ENCODE results near the gene GPR39. TPM values are rescaled to one million over a fixed set of nuclear protein-coding genes. Genes with fewer than 3 reads are reported as not detected.

The GPR39 gene
- total RNA-seq, 2 donors from 2014 or later, result not detected

DNA sequence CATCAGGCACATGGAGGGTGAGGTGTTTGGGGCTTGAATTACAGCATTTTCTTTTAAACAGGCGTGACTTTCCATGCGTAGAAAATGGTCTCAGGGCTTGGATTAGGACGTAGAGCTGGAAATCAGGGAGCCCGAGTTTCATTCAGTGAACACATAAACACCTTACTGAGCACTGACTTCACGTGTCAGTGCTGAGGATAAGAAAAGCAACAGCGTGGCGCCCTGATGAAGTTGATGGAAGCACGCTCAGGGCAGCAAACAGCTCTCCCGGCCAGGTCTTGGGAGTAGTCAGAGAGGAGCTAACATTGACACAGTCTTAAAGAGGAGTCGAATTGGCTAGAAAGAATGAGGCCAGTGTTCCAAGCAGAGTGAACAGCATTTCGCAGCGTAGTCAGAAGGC lies 142.7 kb downstream of the GPR39 start:
- peaks cover 6% of the 10 kb centered on the region for H3K9me3 Mint-ChIP-seq
- no peaks in the 10 kb centered on the region for H3K4me1 Mint-ChIP-seq (ENCODE audit: low read depth in 2 of 2)
- H3K27ac Mint-ChIP-seq, result no peak overlapping the region
- H3K36me3 Mint-ChIP-seq, result no peaks in the 10 kb centered on the region
- H3K27me3 Mint-ChIP-seq, result no peaks in the 10 kb centered on the region
- no peak for ATAC-seq
- no peak overlapping the region for H3K4me3 Mint-ChIP-seq
- no peak for DNase-seq (ENCODE audit: low spot score)

GRCh38 chr2:132559921-132560320 lies 143.3 kb downstream of the GPR39 start:
- H3K36me3 Mint-ChIP-seq, result no peaks in the 10 kb centered on the region
- H3K27me3 Mint-ChIP-seq, result no peaks in the 10 kb centered on the region
- H3K9me3 Mint-ChIP-seq, result peaks cover 6% of the 10 kb centered on the region
- no peak overlapping the region for H3K27ac Mint-ChIP-seq
- no peak for DNase-seq (ENCODE audit: low spot score)
- no peak for ATAC-seq
- H3K4me1 Mint-ChIP-seq (ENCODE audit: low read depth in 2 of 2), result no peaks in the 10 kb centered on the region
- no peak overlapping the region for H3K4me3 Mint-ChIP-seq

- no peak overlapping the region for H3K4me3 Mint-ChIP-seq
- no peak for DNase-seq (ENCODE audit: low spot score)
- ATAC-seq, result no peak
- H3K4me1 Mint-ChIP-seq (ENCODE audit: low read depth in 2 of 2), result no peaks in the 10 kb centered on the region
- H3K27ac Mint-ChIP-seq, result no peak overlapping the region
- H3K9me3 Mint-ChIP-seq, result peaks cover 6% of the 10 kb centered on the region
- H3K27me3 Mint-ChIP-seq, result no peaks in the 10 kb centered on the region
- H3K36me3 Mint-ChIP-seq, result no peaks in the 10 kb centered on the region
These were observed 144.0 kb downstream of the GPR39 start for GRCh38 chr2:132560562-132560961.

DNA sequence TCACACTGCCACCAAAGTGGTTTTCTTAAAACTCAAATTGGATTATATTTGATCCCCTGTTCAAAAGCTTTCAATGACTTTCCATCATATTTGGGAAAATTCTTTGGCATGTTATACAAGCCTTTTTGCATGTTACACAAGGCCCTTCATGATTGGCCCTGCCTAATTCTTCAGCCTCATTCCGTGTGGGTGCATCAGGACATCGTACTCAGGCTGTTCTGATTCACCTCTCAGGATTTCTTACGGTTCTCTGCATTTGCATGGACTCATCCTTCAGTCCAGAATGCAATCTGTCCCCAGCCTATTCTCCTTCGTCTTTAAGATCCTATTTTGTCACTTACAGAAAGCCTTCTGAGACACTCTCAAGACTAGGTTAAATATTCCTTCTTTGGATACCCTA lies 145.6 kb downstream of the GPR39 start:
- no peak for DNase-seq (ENCODE audit: low spot score)
- no peak for ATAC-seq
- Mint-ChIP-seq H3K9me3 (peaks cover 6% of the 10 kb centered on the region), H3K4me1 (ENCODE audit: low read depth in 2 of 2) (no peaks in the 10 kb centered on the region), H3K36me3 (no peaks in the 10 kb centered on the region), H3K4me3 (no peak overlapping the region), H3K27ac (no peak overlapping the region), H3K27me3 (no peaks in the 10 kb centered on the region)

GRCh38 chr2:132564065-132564464 lies 147.5 kb downstream of the GPR39 start:
- no peaks in the 10 kb centered on the region for H3K4me1 Mint-ChIP-seq (ENCODE audit: low read depth in 2 of 2)
- DNase-seq (ENCODE audit: low spot score) (no peak), ATAC-seq (no peak)
- peaks cover 6% of the 10 kb centered on the region for H3K9me3 Mint-ChIP-seq
- no peak overlapping the region for H3K4me3 Mint-ChIP-seq
- no peaks in the 10 kb centered on the region for H3K27me3 Mint-ChIP-seq
- H3K36me3 Mint-ChIP-seq, result no peaks in the 10 kb centered on the region
- no peak overlapping the region for H3K27ac Mint-ChIP-seq

DNA sequence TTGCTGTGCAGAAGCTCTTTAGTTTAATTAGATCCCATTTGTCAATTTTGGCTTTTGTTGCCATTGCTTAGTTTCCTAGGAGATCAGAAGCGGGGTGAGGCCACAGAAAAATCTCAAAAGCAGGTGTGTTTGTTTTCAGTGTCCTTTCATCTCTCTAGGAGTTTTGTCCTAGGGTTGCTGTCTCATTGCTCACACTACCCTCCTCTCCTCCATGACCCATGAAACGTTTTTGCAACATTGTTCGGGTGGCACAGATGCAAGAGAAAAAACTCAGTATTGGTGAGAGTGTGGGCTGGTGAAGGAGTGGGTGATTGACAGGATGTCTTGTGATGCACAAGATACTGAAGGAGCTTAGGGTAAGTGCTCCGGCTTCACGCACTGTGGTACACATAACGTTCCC lies 149.8 kb downstream of the GPR39 start:
- H3K27ac Mint-ChIP-seq, result no peak overlapping the region
- H3K4me3 Mint-ChIP-seq, result no peak overlapping the region
- H3K9me3 Mint-ChIP-seq, result peaks cover 4% of the 10 kb centered on the region
- no peaks in the 10 kb centered on the region for H3K36me3 Mint-ChIP-seq
- no peak for DNase-seq (ENCODE audit: low spot score)
- no peak for ATAC-seq
- H3K4me1 Mint-ChIP-seq (ENCODE audit: low read depth in 2 of 2), result no peaks in the 10 kb centered on the region
- H3K27me3 Mint-ChIP-seq, result no peaks in the 10 kb centered on the region

DNA sequence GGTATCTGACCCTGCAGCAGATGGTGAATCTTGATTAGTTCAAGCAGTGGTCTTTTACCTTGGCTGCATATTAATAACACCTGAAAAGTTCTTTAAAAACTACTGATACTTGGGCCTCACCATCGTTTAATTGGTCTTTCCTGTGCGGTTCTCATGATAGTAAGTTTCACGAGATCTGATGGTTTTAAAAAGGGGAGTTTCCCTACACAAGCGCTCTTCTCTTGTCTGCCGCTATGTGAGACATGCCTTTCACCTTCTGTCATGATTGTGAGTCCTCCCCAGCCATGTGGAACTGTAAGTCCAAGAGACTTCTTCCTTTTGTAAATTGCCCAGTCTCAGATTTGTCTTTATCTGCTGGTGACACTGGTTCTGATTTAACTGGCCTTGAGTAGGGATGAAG lies 151.1 kb downstream of the GPR39 start:
- no peaks in the 10 kb centered on the region for H3K36me3 Mint-ChIP-seq
- peaks cover 4% of the 10 kb centered on the region for H3K9me3 Mint-ChIP-seq
- H3K4me1 Mint-ChIP-seq (ENCODE audit: low read depth in 2 of 2), result no peaks in the 10 kb centered on the region
- no peak overlapping the region for H3K4me3 Mint-ChIP-seq
- H3K27ac Mint-ChIP-seq, result no peak overlapping the region
- H3K27me3 Mint-ChIP-seq, result no peaks in the 10 kb centered on the region
- DNase-seq (ENCODE audit: low spot score) (no peak), ATAC-seq (no peak)

DNA sequence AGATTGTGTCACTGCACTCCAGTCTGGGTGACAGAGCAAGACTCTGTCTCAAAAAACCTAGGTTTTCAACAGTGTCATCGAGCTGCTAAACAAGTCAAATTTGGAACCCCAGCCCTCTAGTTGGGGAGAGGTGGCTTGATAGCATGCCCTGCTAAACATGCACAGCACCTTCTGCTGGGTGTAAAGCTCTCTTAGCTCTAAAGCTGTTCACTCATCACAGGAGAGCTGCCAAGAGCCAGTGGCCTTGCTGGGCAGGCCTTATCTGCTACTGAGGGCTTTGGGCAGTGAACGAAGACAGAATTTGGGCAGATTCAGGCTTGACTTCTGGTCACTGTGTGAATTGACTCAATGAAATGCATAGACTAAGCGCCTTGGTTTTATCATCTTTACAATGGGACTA lies 152.1 kb downstream of the GPR39 start:
- Mint-ChIP-seq H3K9me3 (peaks cover 4% of the 10 kb centered on the region), H3K4me3 (no peak overlapping the region), H3K4me1 (ENCODE audit: low read depth in 2 of 2) (no peaks in the 10 kb centered on the region), H3K27ac (no peak overlapping the region), H3K36me3 (no peaks in the 10 kb centered on the region), H3K27me3 (no peaks in the 10 kb centered on the region)
- DNase-seq (ENCODE audit: low spot score) (no peak), ATAC-seq (no peak)

DNA sequence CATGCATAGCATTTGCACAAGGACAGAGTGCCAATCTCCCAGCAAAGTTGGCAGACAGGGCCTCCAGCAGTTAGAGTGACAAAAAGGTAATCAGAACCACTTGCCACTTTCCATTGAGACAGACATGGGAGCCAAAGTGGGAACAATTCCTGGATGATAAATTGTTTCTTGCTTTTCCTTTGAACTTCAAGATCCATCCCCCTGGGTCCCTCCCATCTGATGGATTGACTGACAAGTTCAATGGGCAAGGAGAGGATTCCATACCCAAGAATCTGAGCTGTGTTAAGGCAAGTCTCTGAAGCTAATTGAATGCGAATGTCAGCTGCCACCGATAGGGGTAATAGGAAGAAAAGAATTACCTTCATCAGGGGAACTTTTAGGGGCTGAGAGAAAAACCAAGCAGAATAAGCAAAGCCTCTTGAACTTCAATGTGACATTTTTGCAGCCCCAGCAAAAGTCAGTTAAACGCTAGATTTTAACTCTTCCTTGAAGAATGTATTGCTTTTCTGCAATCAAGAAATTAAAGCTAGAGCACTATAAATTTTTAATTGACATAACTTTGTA lies 156.9 kb downstream of the GPR39 start:
- Mint-ChIP-seq H3K4me1 (ENCODE audit: low read depth in 2 of 2) (no peaks in the 10 kb centered on the region), H3K27me3 (no peaks in the 10 kb centered on the region), H3K27ac (no peak overlapping the region), H3K36me3 (no peaks in the 10 kb centered on the region), H3K4me3 (no peak overlapping the region), H3K9me3 (peaks cover 4% of the 10 kb centered on the region)
- ATAC-seq (no peak), DNase-seq (ENCODE audit: low spot score) (no peak)

DNA sequence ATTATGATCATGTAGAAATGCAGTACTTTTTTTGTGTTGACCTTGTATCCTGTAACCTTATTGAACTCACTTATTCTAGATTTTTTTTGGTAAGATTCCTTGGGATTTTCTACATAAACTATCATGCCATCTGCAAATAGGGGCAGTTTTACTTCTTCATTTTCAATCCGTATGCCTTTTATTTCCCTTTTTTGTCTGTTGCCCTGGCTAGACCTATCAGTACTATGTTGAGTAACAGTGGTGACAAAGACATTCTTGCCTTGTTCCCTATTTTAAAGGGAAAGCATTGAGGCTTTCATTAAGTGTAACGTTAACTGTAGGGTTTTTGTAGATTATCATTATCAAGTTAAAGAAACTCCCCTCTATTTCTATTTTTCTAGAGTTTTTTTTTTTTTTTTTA lies 161.1 kb downstream of the GPR39 start:
- Mint-ChIP-seq H3K27ac (no peak overlapping the region), H3K36me3 (no peaks in the 10 kb centered on the region), H3K27me3 (no peaks in the 10 kb centered on the region), H3K9me3 (peaks cover 3% of the 10 kb centered on the region), H3K4me3 (no peak overlapping the region), H3K4me1 (ENCODE audit: low read depth in 2 of 2) (no peaks in the 10 kb centered on the region)
- ATAC-seq (no peak), DNase-seq (ENCODE audit: low spot score) (no peak)

DNA sequence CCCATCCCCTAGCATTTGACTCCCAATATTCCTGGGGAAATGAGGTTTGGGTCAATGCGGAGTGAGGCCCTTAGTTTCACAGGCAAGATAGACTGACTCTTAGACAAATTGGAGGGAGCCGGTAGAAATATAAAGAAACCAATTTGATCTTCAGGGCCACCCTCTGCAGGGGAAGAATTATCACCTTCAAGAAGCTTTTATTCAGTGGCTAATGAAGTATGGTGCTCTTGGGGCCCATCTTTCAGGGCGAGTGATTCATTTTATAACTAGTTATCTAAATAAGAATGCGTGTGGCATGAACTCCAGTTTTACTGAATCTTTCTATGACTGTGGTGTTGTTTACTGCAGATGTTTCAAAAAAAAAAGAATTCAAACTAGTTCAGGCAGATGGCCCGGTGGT lies 165.0 kb downstream of the GPR39 start:
- Mint-ChIP-seq H3K4me3 (no peak overlapping the region), H3K27ac (no peak overlapping the region), H3K27me3 (no peaks in the 10 kb centered on the region), H3K4me1 (ENCODE audit: low read depth in 2 of 2) (no peaks in the 10 kb centered on the region), H3K9me3 (peaks cover 3% of the 10 kb centered on the region), H3K36me3 (no peaks in the 10 kb centered on the region)
- DNase-seq (ENCODE audit: low spot score), result no peak
- no peak for ATAC-seq

DNA sequence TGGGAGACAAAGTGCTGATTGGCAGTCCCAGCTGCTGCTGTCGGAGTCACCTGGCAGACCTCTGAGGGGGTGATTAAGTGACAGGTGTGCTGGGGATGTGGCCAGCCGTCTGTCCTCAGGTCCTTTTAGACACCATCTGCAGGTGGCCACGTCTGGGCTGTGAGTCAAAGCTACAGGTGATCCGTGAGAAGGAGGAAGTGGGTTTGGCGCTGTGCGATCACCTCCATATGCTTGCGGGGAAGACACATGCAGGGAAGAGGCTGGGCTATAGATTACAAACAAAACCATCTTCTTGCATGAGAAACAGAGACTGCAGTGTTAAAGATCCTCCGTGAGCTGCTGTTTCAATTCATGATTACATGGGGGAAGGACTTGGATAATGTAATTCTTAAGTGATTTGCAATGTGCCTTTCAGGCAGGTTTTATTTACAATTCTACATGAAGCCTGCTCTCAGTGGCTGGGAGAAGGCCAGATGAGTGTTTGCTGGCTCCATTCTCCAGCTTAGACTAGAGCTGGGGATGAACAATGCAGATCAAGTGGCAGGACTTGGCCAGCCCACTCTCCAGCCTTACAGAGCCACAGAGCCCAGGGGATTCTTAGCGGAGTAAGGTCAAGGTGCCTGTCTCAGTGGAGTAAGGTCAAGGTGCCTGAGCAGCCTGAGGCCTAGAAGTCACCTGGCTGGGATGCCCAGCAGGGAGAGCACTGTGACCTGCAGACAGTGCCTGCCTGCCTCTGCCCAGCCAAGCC lies 165.6 kb downstream of the GPR39 start:
- Mint-ChIP-seq H3K27ac (no peak overlapping the region), H3K36me3 (no peaks in the 10 kb centered on the region), H3K4me3 (no peak overlapping the region), H3K4me1 (ENCODE audit: low read depth in 2 of 2) (no peaks in the 10 kb centered on the region), H3K27me3 (no peaks in the 10 kb centered on the region), H3K9me3 (peaks cover 3% of the 10 kb centered on the region)
- no peak for DNase-seq (ENCODE audit: low spot score)
- ATAC-seq, result peak in 1 of 2 donors; percentile 43

DNA sequence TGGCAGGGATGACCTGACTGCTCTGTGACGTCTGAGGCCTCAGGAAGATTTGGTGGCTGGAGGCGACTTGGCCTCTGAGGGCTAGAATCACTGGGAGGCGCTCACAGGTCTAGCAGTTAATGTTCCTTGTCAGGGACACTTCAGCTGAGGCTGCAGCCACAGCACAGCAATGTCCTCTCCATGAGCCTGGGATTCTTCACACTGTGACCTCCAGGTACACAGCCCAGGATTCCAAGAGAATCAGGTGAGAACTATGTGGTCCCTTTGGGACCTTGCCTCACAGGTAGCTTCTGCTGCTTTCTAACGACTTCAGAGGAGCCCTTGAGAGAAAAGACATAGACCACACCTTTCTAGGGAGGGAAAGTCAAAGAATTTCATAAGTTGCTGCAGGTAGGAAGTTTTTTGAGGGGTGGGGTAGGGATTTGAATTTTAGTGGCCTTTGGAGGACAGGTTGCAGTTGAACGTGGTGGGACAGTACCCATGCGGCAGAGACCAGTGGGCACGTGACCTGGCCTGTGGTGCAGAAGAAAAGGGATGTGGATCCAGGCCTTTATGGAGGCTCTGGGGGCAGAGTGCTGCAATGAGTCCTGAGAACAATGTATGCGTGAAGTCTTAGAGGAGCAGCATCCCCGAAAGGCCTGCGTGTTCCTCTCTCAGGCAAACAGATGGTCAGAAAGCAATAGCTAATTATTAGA lies 167.2 kb downstream of the GPR39 start:
- no peak for ATAC-seq
- H3K27me3 Mint-ChIP-seq, result no peaks in the 10 kb centered on the region
- no peaks in the 10 kb centered on the region for H3K4me1 Mint-ChIP-seq (ENCODE audit: low read depth in 2 of 2)
- no peaks in the 10 kb centered on the region for H3K36me3 Mint-ChIP-seq
- H3K4me3 Mint-ChIP-seq, result no peak overlapping the region
- no peak for DNase-seq (ENCODE audit: low spot score)
- H3K9me3 Mint-ChIP-seq, result peaks cover 2% of the 10 kb centered on the region
- no peak overlapping the region for H3K27ac Mint-ChIP-seq

GRCh38 chr2:132584976-132585817 lies 168.6 kb downstream of the GPR39 start:
- Mint-ChIP-seq H3K27me3 (no peaks in the 10 kb centered on the region), H3K4me3 (no peak overlapping the region), H3K27ac (no peak overlapping the region), H3K9me3 (peaks cover 2% of the 10 kb centered on the region), H3K36me3 (no peaks in the 10 kb centered on the region), H3K4me1 (ENCODE audit: low read depth in 2 of 2) (no peaks in the 10 kb centered on the region)
- ATAC-seq (no peak), DNase-seq (ENCODE audit: low spot score) (no peak)

Data from natural killer cell treated with Interleukin-12 subunit alpha and Interleukin-12 subunit beta and Interleukin-15 and Interleukin-18, amount 100 ng/mL, for 72 hours (primary cell).